HepG2 (cell line): ENCODE results near the gene URGCP. TPM values are rescaled to one million over a fixed set of nuclear protein-coding genes. Genes with fewer than 3 reads are reported as not detected.

ENCODE experiments used
- ATAC-seq: fragments of 200-7000 bp; cut with Tn5 transposase; 3 replicates; pipeline ENCODE4 v1.9.1; 2020; ENCODE audit warnings: mild to moderate bottlenecking, moderate library complexity
- BruUV-seq: library from RNA; stranded (reverse); fragments of 400-500 nt; replicated peaks from 2 replicates; lab custom pipeline; 2021; lab: Mats Ljungman, UMichigan
- CTCF ChIA-PET: fragments of 300-600 bp; formaldehyde crosslinking; extraction: SDS; loops from one replicate; lab custom pipeline; 2021; ENCODE audit warnings: low total read pairs, inconsistent platforms, low intra/inter-chr PET ratio; lab: Yijun Ruan, JAX
- POLR2A ChIA-PET: fragments of 350-600 bp; sonication (Branson Sonifier 250); formaldehyde crosslinking; loops from one replicate; lab custom pipeline; 2020; ENCODE audit warnings: antibody characterized with exemption, inconsistent platforms; lab: Yijun Ruan, JAX
- DNase-seq: peaks from one replicate; pipeline ENCODE4 v3.0.0-alpha.2; 2015; ENCODE audit warnings: low spot score
- FAIRE-seq: peaks from 3 replicates; lab custom pipeline; 2011; peaks lifted over from hg19 to GRCh38; lab: Jason Lieb, UNC
- H2AFZ ChIP-seq: one replicate; pipeline ENCODE4 v1.6.1; 2011; ENCODE audit warnings: low read length, inconsistent platforms
- H3K27ac ChIP-seq: fragments of 300-600 bp; 3 replicates; pipeline ENCODE4 v1.8.0; 2011; ENCODE audit warnings: mixed run types, mild to moderate bottlenecking, mixed read lengths, low read length, inconsistent platforms; ENCODE audit not compliant: insufficient read depth; ENCODE audit errors: extremely low read length
- H3K27me3 ChIP-seq, 2 experiments: fragments of 200-600 bp in 1 of 2; 2 replicates in 1 of 2; 3 replicates in 1 of 2; pipeline versions ENCODE4 v1.6.0 to v1.8.0; 2011; ENCODE audit warnings: low read length in 2 of 2, mild to moderate bottlenecking in 2 of 2, moderate library complexity in 2 of 2, inconsistent platforms in 1 of 2; ENCODE audit not compliant: insufficient read depth in 2 of 2, control insufficient read depth in 1 of 2
- H3K36me3 ChIP-seq, 2 experiments: fragments of 200-600 bp in 1 of 2; replicated peaks in 1 of 2; 2 replicates in 1 of 2; 3 replicates in 1 of 2; pipeline versions ENCODE4 v1.5.1 to v1.8.0; 2011; ENCODE audit warnings: low read length in 2 of 2, inconsistent platforms in 1 of 2; ENCODE audit not compliant: insufficient read depth in 2 of 2, control insufficient read depth in 1 of 2
- H3K4me1 ChIP-seq: 2 replicates; pipeline ENCODE4 v1.5.1; 2012; ENCODE audit warnings: low read length, inconsistent platforms; ENCODE audit not compliant: insufficient read depth
- H3K4me2 ChIP-seq: 2 replicates; pipeline ENCODE4 v1.6.0; 2011; ENCODE audit warnings: low read depth, low read length, inconsistent platforms
- H3K4me3 ChIP-seq, 3 experiments: fragments of 200-600 bp in 1 of 3; sonication (generic), shearing (Covaris generic) in 1 of 3; replicated peaks in 1 of 3; 2 replicates each; pipeline ENCODE4 v1.5.1; 2011 to 2016; ENCODE audit warnings: low read length in 3 of 3, inconsistent platforms in 2 of 3, low read depth in 2 of 3, mild to moderate bottlenecking in 2 of 3, control low read depth in 1 of 3, mixed read lengths in 1 of 3; ENCODE audit not compliant: insufficient read depth in 1 of 3
- H3K79me2 ChIP-seq: one replicate; pipeline ENCODE4 v1.6.1; 2011; ENCODE audit warnings: low read length, inconsistent platforms; ENCODE audit not compliant: insufficient read depth
- H3K9ac ChIP-seq: 2 replicates; pipeline ENCODE4 v1.6.0; 2011; ENCODE audit warnings: mild to moderate bottlenecking, low read depth, low read length, inconsistent platforms; ENCODE audit not compliant: insufficient read depth
- H3K9me3 ChIP-seq: 2 replicates; pipeline ENCODE4 v1.5.1; 2012; ENCODE audit warnings: mild to moderate bottlenecking, low read length
- H4K20me1 ChIP-seq: 2 replicates; pipeline ENCODE4 v1.6.0; 2011; ENCODE audit warnings: inconsistent platforms, mild to moderate bottlenecking, low read length, moderate library complexity; ENCODE audit not compliant: insufficient read depth
- CEBPG ChIP-seq: IDR thresholded peaks from 2 replicates; pipeline ENCODE4 v1.6.1; 2016
- GTF3A ChIP-seq: sonication (generic); formaldehyde crosslinking; conservative IDR thresholded peaks from 2 replicates; pipeline ENCODE4 v1.4.0; 2020; ENCODE audit warnings: mild to moderate bottlenecking, missing genetic modification reagents
- HMGXB4 ChIP-seq, 2 experiments: sonication (generic) in 1 of 2; formaldehyde crosslinking in 1 of 2; IDR thresholded peaks; 2 replicates each; pipeline versions ENCODE4 v1.4.0 to v1.6.1; 2018 to 2020; ENCODE audit warnings: missing genetic modification reagents in 2 of 2, borderline replicate concordance in 1 of 2, low read depth in 1 of 2, mild to moderate bottlenecking in 1 of 2, missing biosample characterization in 1 of 2
- MIXL1 ChIP-seq: IDR thresholded peaks from 2 replicates; pipeline ENCODE4 v1.6.1; 2016
- TERF1 ChIP-seq: sonication (generic); formaldehyde crosslinking; IDR thresholded peaks from 2 replicates; pipeline ENCODE4 v1.8.0; 2022; ENCODE audit warnings: mild to moderate bottlenecking, missing genetic modification reagents, moderate library complexity
- TMF1 ChIP-seq: sonication (generic); formaldehyde crosslinking; IDR thresholded peaks from 2 replicates; pipeline ENCODE4 v1.8.1; 2022; ENCODE audit warnings: low read depth, missing genetic modification reagents
- ZMYM2 ChIP-seq: sonication (generic); formaldehyde crosslinking; IDR thresholded peaks from 2 replicates; pipeline ENCODE4 v1.8.0; 2022; ENCODE audit warnings: mild to moderate bottlenecking, missing genetic modification reagents
- ZNF670 ChIP-seq: sonication (generic); formaldehyde crosslinking; IDR thresholded peaks from 2 replicates; pipeline ENCODE4 v1.8.0; 2022; ENCODE audit warnings: mild to moderate bottlenecking, missing genetic modification reagents, borderline replicate concordance
- whole genome bisulfite sequencing: methylation state at CpG from one replicate; pipeline ENCODE4 v1.1.6; 2017; ENCODE audit warnings: low lambda C conversion rate; 5-methylcytosine and 5-hydroxymethylcytosine counted together
- in situ Hi-C: cut with HindIII; loops from 2 replicates; pipeline ENCODE4 v1.10.0; 2017; ENCODE audit warnings: low pct_unique_long_range_greater_than_20kb; ENCODE audit not compliant: extremely low pct_ligation_motif_present
- intact Hi-C: fragments of 100-400 bp; cut with micrococcal nuclease; formaldehyde crosslinking; loops from one replicate; pipeline ENCODE4 v1.10.0; 2022; ENCODE audit not compliant: unreplicated experiment
- polyA plus RNA-seq, 8 experiments: library from polyadenylated mRNA; depleted of rRNA in 3 of 8; stranded (reverse) in 7 of 8; unstranded in 1 of 8; fragments of >200 nt; fragmentation: Illumina TruSeq in 4 of 8; extraction: Trizol in 4 of 8; gene quantifications; 2 replicates each; pipeline versions ENCODE4 v1.2.1 to v1.2.3, GENCODE V29; 2011 to 2016; ENCODE audit warnings: low read depth in 4 of 8, missing spikeins in 1 of 8, mixed read lengths in 1 of 8; ENCODE audit not compliant: insufficient read depth in 1 of 8
- total RNA-seq, 5 experiments: library from RNA; depleted of rRNA; stranded (reverse); fragments of >200 nt; fragmentation: Illumina TruSeq; extraction: Trizol; gene quantifications; 2 replicates each; pipeline ENCODE4 v1.2.3, GENCODE V29; 2016; ENCODE audit warnings: low read depth in 1 of 5
- TF ChIP-seq, protein P1 (sequence below): sonication (generic); formaldehyde crosslinking; IDR thresholded peaks from 2 replicates; pipeline ENCODE4 v1.8.1; 2022; ENCODE audit warnings: mild to moderate bottlenecking, missing genetic modification reagents
- TF ChIP-seq, protein P2 (sequence below): sonication (generic); formaldehyde crosslinking; IDR thresholded peaks from 2 replicates; pipeline ENCODE4 v1.4.0; 2020; ENCODE audit warnings: low read depth, mild to moderate bottlenecking, missing genetic modification reagents
- TF ChIP-seq, protein P3 (sequence below): sonication (generic); formaldehyde crosslinking; IDR thresholded peaks from 2 replicates; pipeline ENCODE4 v1.5.0; 2020; ENCODE audit warnings: missing genetic modification reagents

The URGCP gene
- total and polyA plus RNA-seq, 2 of the 13 experiments (the other 11 are each of a cell fraction or from before 2014, with no cell fraction given) = 22.3 to 25.8 TPM

- no TSS peak for BruUV-seq
- ChIA-PET CTCF (no interaction called here), POLR2A (no interaction called here)
- in situ Hi-C loops (no loop called here), intact Hi-C loops (no loop called here)
- Histone ChIP-seq H3K79me2 (peaks cover 6% of the 10 kb centered on the region), H2AFZ (no peak overlapping the region), H3K9me3 (no peaks in the 10 kb centered on the region), H3K4me3 (no peak overlapping the region), H3K27ac (no peak overlapping the region), H4K20me1 (no peaks in the 10 kb centered on the region), H3K4me1 (peaks cover 18% of the 10 kb centered on the region), H3K27me3 (no peaks in the 10 kb centered on the region; a peak in 1 of 5 replicates), H3K36me3 (peaks cover 2 to 11% of the 10 kb centered on the region in 2 experiments), H3K9ac (no peak overlapping the region), H3K4me2 (no peak overlapping the region)
- FAIRE-seq (no peak), ATAC-seq (no peak), DNase-seq (no peak)
- no peak for TF ChIP-seq ZMYM2 (CRISPR knock-in tag)
- TF ChIP-seq, protein P1, sequence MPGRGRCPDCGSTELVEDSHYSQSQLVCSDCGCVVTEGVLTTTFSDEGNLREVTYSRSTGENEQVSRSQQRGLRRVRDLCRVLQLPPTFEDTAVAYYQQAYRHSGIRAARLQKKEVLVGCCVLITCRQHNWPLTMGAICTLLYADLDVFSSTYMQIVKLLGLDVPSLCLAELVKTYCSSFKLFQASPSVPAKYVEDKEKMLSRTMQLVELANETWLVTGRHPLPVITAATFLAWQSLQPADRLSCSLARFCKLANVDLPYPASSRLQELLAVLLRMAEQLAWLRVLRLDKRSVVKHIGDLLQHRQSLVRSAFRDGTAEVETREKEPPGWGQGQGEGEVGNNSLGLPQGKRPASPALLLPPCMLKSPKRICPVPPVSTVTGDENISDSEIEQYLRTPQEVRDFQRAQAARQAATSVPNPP (CRISPR knock-in tag) = no peak
- 90% methylated on average over 4 of the region's 4 CpGs for WGBS
These were observed 36.1 kb downstream of the URGCP start for GRCh38 chr7:43870316-43870715.

- 63% methylated on average over 13 of the region's 13 CpGs for WGBS
- TF ChIP-seq GTF3A (CRISPR knock-in tag) (no peak), TERF1 (no peak), CEBPG (0 out of 2 replicates have a peak, but pooled peaks have one; percentile 5), MIXL1 (CRISPR knock-in tag) (no peak), TMF1 (CRISPR knock-in tag) (no peak), ZNF670 (CRISPR knock-in tag) (0 out of 2 replicates have a peak, but pooled peaks have one; percentile 7), HMGXB4 (CRISPR knock-in tag; IDR thresholded peaks at IDR 0.05; ENCODE audit: borderline replicate concordance in 1 of 2, low read depth in 1 of 2) (0 out of 4 replicates have a peak, but pooled peaks of 1 of the 2 experiments have one; percentile 3)
- TF ChIP-seq, protein P2, sequence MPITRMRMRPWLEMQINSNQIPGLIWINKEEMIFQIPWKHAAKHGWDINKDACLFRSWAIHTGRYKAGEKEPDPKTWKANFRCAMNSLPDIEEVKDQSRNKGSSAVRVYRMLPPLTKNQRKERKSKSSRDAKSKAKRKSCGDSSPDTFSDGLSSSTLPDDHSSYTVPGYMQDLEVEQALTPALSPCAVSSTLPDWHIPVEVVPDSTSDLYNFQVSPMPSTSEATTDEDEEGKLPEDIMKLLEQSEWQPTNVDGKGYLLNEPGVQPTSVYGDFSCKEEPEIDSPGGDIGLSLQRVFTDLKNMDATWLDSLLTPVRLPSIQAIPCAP (CRISPR knock-in tag) = 0 out of 2 replicates have a peak, but pooled peaks have one; percentile 23
- TF ChIP-seq, protein P3, sequence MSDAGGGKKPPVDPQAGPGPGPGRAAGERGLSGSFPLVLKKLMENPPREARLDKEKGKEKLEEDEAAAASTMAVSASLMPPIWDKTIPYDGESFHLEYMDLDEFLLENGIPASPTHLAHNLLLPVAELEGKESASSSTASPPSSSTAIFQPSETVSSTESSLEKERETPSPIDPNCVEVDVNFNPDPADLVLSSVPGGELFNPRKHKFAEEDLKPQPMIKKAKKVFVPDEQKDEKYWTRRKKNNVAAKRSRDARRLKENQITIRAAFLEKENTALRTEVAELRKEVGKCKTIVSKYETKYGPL (CRISPR knock-in tag) = 0 out of 2 replicates have a peak, but pooled peaks have one; percentile 53
- Histone ChIP-seq H3K27me3 (no peaks in the 10 kb centered on the region; a peak in 1 of 5 replicates), H3K9ac (peak overlapping the region; percentile 80; the same call in 1 of the 2 replicates), H3K79me2 (peaks cover 6% of the 10 kb centered on the region), H3K36me3 (peaks cover 2 to 8% of the 10 kb centered on the region in 2 experiments), H4K20me1 (no peaks in the 10 kb centered on the region), H3K4me2 (peak overlapping the region; percentile 90), H2AFZ (peak overlapping the region; percentile 46), H3K9me3 (no peaks in the 10 kb centered on the region), H3K4me3 (peak overlapping the region; percentile 86 to 96 (median 87)), H3K27ac (no peak overlapping the region), H3K4me1 (peaks cover 18% of the 10 kb centered on the region)
- intact Hi-C loops (loop anchor here (1.0 to 2.0 kb wide), 3 partner anchors 35 to 85 kb away; partner anchors contain the start of gene UBE2D4), in situ Hi-C loops (no loop called here)
- POLR2A ChIA-PET = interaction anchor here (0.6 to 2.2 kb wide), 12 partner anchors 10 to 287 kb away, joined by 3 to 36 read pairs (median 4); partner anchors contain the start of genes STK17A and UBE2D4
- no peak for FAIRE-seq
- DNase-seq = no peak
- ATAC-seq = no peak
- TSS peak; percentile 93 for BruUV-seq
- CTCF ChIA-PET = no interaction called here
These were observed 36.5 kb downstream of the URGCP start for GRCh38 chr7:43869867-43870240.
